Memory B cell (primary cell): Measurements from ENCODE around the gene DISC1.

Experiments used
- ATAC-seq: fragments of 150-1000 bp; cut with Tn5 transposase; 2 replicates; pipeline ENCODE4 v1.10.0; 2021; ENCODE audit warnings: low read depth, mild to moderate bottlenecking, moderate library complexity
- DNase-seq, 2 donors: peaks; one replicate each; pipeline ENCODE4 v3.0.0; 2022; ENCODE audit warnings: low spot score in 2 of 2
- H3K27ac Mint-ChIP-seq: one replicate; pipeline ENCODE4 v1.8.0; 2022; ENCODE audit warnings: mild to moderate bottlenecking, moderate library complexity, mixed read lengths
- H3K27me3 Mint-ChIP-seq: one replicate; pipeline ENCODE4 v1.8.0; 2022; ENCODE audit warnings: mixed read lengths
- H3K36me3 Mint-ChIP-seq: one replicate; pipeline ENCODE4 v1.8.0; 2022; ENCODE audit warnings: mild to moderate bottlenecking, mixed read lengths
- H3K4me1 Mint-ChIP-seq: one replicate; pipeline ENCODE4 v1.8.0; 2022; ENCODE audit warnings: mixed read lengths
- H3K4me3 Mint-ChIP-seq: one replicate; pipeline ENCODE4 v1.8.0; 2022; ENCODE audit warnings: mild to moderate bottlenecking, moderate library complexity, mixed read lengths
- H3K9me3 Mint-ChIP-seq: one replicate; pipeline ENCODE4 v1.8.0; 2022; ENCODE audit warnings: mixed read lengths

DISC1 gene

DNA sequence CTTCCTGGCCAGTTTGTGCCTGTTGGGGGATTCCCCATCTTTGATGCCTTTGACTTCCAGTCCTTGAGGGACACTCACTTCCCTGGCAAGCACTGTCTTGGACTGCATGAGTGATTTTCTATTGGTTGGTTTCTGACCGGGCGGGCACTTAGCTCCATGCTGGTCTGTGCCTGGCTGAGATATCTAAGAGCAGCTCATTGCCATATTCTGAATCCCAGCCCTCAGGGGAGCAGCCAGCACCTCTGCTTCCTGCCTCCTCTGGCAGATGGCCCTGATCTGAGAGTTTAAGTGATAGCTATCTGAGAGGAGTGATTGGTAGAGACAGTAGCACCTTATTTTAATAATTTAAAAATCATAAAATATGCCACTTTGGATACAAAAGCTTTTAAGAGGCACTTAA is 52.5 kb downstream of the DISC1 start:
- Mint-ChIP-seq H3K27ac (no peak overlapping the region), H3K4me1 (no peaks in the 10 kb centered on the region), H3K9me3 (no peaks in the 10 kb centered on the region), H3K4me3 (no peak overlapping the region), H3K27me3 (peaks cover 8% of the 10 kb centered on the region), H3K36me3 (peaks cover 11% of the 10 kb centered on the region)
- ATAC-seq (no peak), DNase-seq (no peak)

DNA sequence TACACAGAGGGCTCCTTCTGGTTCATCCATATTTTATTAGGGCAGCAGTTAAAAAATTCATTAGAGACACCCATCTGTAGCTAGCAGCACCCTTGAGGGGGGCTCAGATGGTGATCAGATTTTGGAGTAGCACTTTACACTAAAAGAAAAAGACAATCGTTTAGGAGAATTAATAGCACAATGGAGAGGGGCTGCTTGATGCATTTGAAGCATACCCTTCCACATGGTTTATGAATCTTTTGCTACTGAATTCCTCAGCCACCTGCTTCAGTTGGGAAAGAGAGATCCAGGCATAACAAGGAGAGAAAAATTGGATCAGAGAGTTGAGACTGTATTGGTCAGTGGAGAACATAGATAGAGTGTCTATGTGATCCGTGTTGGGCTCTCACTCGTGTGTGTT is 54.4 kb downstream of the DISC1 start:
- peaks cover 8% of the 10 kb centered on the region for H3K27me3 Mint-ChIP-seq
- peaks cover 10% of the 10 kb centered on the region for H3K36me3 Mint-ChIP-seq
- no peak overlapping the region for H3K4me3 Mint-ChIP-seq
- H3K9me3 Mint-ChIP-seq, result no peaks in the 10 kb centered on the region
- no peaks in the 10 kb centered on the region for H3K4me1 Mint-ChIP-seq
- no peak for ATAC-seq
- no peak overlapping the region for H3K27ac Mint-ChIP-seq
- no peak for DNase-seq

DNA sequence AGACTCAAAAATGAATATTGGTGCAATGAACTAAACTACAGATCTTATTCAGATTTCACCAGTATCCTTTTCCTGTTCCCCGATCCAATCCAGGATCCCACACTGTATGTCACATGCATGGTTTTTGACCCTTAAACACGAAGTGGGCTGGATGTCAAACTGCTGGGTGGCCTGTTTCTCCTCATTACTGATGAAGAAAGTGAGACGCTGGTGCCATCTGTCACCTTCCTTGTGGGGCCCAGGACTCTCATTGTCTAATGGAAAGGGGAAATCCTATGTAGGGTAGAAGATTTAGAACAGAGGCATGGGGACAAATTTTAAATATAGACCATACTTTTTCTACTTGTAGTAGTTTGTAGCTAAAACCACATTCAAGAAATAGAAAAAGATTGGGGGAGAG is 56.2 kb downstream of the DISC1 start:
- Mint-ChIP-seq H3K4me3 (no peak overlapping the region), H3K4me1 (no peaks in the 10 kb centered on the region), H3K27ac (no peak overlapping the region), H3K36me3 (peaks cover 15% of the 10 kb centered on the region), H3K27me3 (peaks cover 8% of the 10 kb centered on the region), H3K9me3 (peaks cover 4% of the 10 kb centered on the region)
- DNase-seq, result no peak
- ATAC-seq, result no peak

DNA sequence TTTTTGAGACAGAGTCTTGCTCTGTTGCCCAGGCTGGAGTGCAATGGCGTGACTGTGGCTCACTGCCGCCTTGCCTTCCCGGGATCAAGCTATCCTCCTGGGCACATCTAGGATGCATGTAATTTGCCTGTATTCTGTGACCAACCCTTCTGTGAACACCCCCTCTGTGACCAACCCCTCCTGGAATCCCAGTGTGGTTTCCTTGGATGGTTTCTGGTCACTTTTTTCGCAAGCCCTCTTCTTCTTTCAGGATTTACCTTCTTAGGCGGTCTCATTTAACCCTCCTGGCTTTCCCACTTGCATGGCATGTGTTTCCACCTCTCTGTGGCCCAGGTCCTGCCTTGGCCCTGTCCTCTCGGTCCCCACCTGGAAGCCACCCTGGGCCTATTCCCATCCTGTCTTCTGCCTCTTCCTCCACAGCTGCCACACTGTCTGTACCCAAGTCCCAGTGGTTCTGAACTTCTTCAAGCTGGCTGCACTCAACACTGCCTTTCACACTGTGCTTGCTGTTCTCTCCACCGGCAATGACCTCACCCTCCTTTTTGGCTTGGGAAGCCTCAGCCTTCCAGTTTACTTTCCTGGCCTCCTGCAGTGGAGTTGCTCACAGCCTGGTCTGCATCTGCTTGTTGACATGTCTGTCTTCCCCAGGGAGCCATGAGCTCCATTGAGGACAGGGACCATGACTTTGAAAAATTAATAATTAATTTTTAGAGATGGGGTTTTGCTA is 57.0 kb downstream of the DISC1 start:
- Mint-ChIP-seq H3K27ac (no peak overlapping the region), H3K4me3 (no peak overlapping the region), H3K36me3 (peaks cover 10% of the 10 kb centered on the region), H3K27me3 (peaks cover 4% of the 10 kb centered on the region), H3K9me3 (peaks cover 4% of the 10 kb centered on the region), H3K4me1 (no peaks in the 10 kb centered on the region)
- ATAC-seq (no peak), DNase-seq (no peak)

DNA sequence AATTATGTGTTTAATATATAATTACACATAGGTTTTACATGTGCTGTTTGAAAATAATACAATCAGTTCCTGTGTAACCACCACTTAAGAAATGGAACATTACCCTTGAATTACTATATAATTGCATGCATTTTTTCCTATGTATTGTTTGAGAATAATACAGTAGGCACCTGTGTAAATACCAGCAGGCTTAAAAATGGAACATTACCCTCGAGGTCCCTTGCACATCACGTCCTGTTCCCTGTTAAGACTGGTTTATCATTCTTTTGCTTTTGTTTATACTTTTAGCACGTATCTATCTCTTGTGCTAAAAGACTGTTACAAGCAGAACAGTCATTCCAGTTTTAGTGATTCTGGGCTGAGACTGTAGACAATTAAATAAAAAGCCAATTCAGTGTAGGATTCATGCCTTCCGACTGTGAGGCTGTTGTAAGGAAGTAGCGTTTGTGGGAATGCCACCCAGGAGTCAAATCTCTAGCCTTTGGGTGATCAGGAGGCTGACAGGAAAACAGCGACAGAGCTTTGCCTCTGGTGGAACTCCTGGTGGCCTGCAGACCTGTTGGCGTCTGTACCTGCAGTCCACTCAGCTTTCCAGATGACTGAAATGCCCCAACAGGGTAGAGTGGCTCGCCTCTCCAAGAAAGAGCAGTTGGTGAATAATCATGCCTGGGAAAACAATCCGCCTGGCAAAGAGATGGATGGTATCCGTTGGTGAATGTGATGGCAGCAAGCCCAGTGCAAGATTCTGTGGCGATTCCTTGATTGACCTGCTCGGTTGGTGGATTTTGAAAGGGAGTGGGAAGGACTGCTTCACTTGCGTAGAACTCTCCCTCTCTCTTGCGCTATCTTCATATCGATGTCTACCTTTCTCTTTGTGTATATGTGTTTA is 58.0 kb downstream of the DISC1 start:
- H3K9me3 Mint-ChIP-seq, result peaks cover 4% of the 10 kb centered on the region
- no peak for ATAC-seq
- peaks cover under 1% of the 10 kb centered on the region for H3K4me1 Mint-ChIP-seq
- H3K36me3 Mint-ChIP-seq, result peaks cover 10% of the 10 kb centered on the region
- no peak for DNase-seq
- peaks cover 4% of the 10 kb centered on the region for H3K27me3 Mint-ChIP-seq
- H3K4me3 Mint-ChIP-seq, result no peak overlapping the region
- no peak overlapping the region for H3K27ac Mint-ChIP-seq

DNA sequence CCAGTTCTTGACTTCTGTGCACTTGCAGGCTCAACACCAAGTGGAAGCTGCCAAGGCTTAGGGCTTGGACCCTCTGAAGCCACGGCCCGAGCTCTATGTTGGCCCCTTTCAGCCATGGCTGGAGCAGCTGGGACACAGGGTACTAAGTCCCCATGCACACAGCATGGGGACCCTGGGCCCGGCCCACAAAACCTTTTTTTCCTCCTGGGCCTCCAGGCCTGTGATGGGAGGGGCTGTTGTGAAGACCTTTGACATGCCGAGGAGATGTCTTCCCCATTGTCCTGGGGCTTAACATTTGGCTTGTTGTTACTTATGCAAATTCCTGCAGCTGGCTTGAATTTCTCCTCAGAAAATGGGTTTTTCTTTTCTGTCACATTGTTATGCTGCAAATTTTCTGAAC is 59.8 kb downstream of the DISC1 start:
- Mint-ChIP-seq H3K9me3 (peaks cover 4% of the 10 kb centered on the region), H3K36me3 (peaks cover 10% of the 10 kb centered on the region), H3K27me3 (peaks cover 4% of the 10 kb centered on the region), H3K4me1 (peaks cover 9% of the 10 kb centered on the region), H3K4me3 (no peak overlapping the region), H3K27ac (no peak overlapping the region)
- DNase-seq (no peak), ATAC-seq (no peak)

DNA sequence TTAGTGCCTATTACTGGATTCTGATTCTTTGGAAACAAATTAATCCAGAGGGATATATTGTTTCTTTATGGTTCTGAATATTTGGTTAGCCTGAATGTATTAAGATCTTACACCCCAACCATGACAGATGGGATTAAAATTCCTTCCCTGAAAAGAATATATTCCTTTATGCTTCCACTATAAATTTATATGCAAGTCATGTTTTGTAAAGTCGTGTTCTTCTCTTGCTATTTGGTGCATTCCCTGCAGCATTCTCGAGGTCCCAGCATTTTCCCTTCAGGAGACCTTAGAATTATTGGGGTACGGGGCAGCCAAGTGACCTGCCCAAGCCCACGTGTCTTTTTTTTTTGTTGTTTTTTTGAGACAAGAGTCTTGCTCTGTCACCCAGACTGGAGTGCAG is 62.4 kb downstream of the DISC1 start:
- no peak for ATAC-seq

DNA sequence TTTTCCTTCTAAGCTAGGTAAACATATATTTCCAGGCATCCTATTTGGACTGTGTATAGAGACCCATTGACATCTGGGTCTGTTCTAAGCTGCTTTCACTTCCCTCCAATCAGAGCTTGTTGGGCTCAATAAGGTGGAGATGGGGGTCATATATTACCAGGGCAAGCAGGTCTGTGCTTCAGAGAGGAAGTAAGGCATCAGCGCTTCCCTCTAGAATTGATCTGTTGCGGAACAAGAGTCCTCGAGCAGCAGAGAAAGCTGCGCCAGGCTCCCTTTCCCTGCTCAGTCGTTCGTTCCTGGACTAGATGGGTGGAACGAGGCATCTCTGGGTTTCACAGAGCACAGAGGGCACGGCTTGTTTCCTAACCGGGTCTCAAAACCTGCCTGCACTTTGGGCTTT is 63.5 kb downstream of the DISC1 start:
- ATAC-seq, result peak; percentile 99
- H3K9me3 Mint-ChIP-seq, result peaks cover 4% of the 10 kb centered on the region
- peak in 1 of 2 donors; percentile 17 for DNase-seq
- H3K4me1 Mint-ChIP-seq, result peaks cover 9% of the 10 kb centered on the region
- peak overlapping the region; percentile 25 for H3K4me3 Mint-ChIP-seq
- no peak overlapping the region for H3K27ac Mint-ChIP-seq
- H3K27me3 Mint-ChIP-seq, result no peaks in the 10 kb centered on the region
- peaks cover 6% of the 10 kb centered on the region for H3K36me3 Mint-ChIP-seq

More for the DNA sequence above, 62.4 kb downstream of the DISC1 start:
- H3K4me3 Mint-ChIP-seq, result no peak overlapping the region
- no peak for DNase-seq
- no peak overlapping the region for H3K27ac Mint-ChIP-seq
- peaks cover 4% of the 10 kb centered on the region for H3K9me3 Mint-ChIP-seq
- peaks cover 9% of the 10 kb centered on the region for H3K4me1 Mint-ChIP-seq
- H3K36me3 Mint-ChIP-seq, result peaks cover 6% of the 10 kb centered on the region
- H3K27me3 Mint-ChIP-seq, result no peaks in the 10 kb centered on the region

DNA sequence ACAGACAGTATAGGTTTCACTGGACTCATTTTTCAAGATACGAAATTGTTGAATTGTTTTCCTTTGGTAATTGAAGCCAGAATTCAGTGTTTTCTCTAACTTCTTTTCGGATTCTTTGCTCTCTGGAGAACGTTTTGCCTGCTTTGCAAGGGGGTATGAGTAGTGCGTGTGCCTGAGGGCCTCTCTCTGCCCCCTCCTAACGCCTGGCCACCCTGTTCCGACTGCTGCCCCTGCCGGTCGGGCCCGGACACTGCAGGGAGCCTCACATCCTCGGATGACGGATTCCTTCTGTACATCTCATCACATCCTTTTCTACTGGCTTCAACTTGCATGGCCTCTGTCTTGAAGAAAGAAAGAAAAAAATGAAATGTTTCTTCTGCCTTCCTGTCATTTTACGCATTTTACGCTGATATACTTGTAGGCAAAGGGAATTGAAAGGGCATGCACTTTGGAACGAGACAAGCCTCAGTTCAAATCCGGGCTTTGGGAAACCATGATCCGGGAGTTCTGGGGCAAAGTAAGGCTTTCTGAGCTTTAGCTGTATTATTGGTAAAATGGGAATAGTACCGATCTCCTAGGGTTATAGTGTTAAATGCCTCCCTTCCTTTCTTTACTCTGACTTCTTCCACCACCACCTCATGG is 65.1 kb downstream of the DISC1 start:
- no peak overlapping the region for H3K4me3 Mint-ChIP-seq
- peaks cover 11% of the 10 kb centered on the region for H3K36me3 Mint-ChIP-seq
- peaks cover 9% of the 10 kb centered on the region for H3K4me1 Mint-ChIP-seq
- no peak for DNase-seq
- H3K27ac Mint-ChIP-seq, result no peak overlapping the region
- H3K9me3 Mint-ChIP-seq, result peaks cover 3% of the 10 kb centered on the region
- H3K27me3 Mint-ChIP-seq, result peaks cover 2% of the 10 kb centered on the region
- no peak for ATAC-seq

DNA sequence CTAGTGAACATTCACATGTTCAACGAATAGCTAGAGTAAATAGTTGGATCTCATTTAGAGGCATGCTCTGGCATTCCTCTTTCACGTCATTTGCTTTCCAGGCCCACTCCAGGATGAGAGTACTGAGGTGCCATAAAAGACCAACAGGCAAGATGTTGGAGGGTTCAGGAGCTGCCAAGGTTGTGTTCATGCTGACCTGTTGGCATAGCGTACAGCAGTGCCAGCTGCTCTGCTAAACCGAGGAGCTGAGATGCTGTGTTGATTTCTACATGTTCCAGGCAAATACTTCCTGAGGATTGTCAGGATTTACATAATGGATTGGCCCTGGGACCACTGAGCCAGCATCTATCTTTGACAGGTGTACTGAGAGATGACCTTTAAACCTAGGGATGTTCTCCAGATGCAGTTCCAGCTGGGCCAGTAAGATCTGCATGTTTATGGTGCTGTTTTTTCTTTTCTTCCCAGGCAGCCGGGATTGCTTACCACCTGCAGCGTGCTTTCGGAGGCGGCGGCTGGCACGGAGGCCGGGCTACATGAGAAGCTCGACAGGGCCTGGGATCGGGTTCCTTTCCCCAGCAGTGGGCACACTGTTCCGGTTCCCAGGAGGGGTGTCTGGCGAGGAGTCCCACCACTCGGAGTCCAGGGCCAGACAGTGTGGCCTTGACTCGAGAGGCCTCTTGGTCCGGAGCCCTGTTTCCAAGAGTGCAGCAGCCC is 66.9 kb downstream of the DISC1 start:
- Mint-ChIP-seq H3K9me3 (no peaks in the 10 kb centered on the region), H3K36me3 (peaks cover 9% of the 10 kb centered on the region), H3K4me1 (peaks cover 9% of the 10 kb centered on the region), H3K27ac (no peak overlapping the region), H3K4me3 (no peak overlapping the region), H3K27me3 (peaks cover 2% of the 10 kb centered on the region)
- ATAC-seq (no peak), DNase-seq (no peak)

DNA sequence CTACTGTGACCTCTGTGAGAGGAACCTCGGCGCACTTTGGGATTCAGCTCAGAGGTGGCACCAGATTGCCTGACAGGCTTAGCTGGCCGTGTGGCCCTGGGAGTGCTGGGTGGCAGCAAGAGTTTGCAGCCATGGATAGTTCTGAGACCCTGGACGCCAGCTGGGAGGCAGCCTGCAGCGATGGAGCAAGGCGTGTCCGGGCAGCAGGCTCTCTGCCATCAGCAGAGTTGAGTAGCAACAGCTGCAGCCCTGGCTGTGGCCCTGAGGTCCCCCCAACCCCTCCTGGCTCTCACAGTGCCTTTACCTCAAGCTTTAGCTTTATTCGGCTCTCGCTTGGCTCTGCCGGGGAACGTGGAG is 67.5 kb downstream of the DISC1 start:
- H3K9me3 Mint-ChIP-seq, result no peaks in the 10 kb centered on the region
- peaks cover 9% of the 10 kb centered on the region for H3K36me3 Mint-ChIP-seq
- ATAC-seq (no peak), DNase-seq (no peak)
- peaks cover 9% of the 10 kb centered on the region for H3K4me1 Mint-ChIP-seq
- H3K27me3 Mint-ChIP-seq, result peaks cover 2% of the 10 kb centered on the region
- no peak overlapping the region for H3K27ac Mint-ChIP-seq
- no peak overlapping the region for H3K4me3 Mint-ChIP-seq

DNA sequence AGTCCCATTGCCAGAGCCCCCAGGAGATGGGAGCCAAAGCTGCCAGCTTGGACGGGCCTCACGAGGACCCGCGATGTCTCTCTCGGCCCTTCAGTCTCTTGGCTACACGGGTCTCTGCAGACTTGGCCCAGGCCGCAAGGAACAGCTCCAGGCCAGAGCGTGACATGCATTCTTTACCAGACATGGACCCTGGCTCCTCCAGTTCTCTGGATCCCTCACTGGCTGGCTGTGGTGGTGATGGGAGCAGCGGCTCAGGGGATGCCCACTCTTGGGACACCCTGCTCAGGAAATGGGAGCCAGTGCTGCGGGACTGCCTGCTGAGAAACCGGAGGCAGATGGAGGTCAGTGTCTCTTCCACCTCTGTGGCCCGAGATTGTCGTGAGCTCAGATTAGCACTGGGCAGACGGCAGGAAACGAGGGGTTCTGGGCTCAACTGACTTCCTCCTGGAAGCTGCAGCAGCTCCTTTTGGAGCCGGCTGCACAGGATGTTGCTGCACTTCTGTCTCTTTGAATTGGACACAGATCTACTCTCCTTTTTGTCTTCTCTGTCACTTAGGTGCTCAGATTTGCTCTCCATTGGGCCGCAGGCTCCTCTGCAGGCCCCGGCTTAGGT is 68.0 kb downstream of the DISC1 start:
- Mint-ChIP-seq H3K4me3 (no peak overlapping the region), H3K4me1 (peaks cover 11% of the 10 kb centered on the region), H3K27me3 (peaks cover 2% of the 10 kb centered on the region), H3K36me3 (peaks cover 9% of the 10 kb centered on the region), H3K9me3 (no peaks in the 10 kb centered on the region), H3K27ac (no peak overlapping the region)
- DNase-seq, result no peak
- ATAC-seq, result no peak

DNA sequence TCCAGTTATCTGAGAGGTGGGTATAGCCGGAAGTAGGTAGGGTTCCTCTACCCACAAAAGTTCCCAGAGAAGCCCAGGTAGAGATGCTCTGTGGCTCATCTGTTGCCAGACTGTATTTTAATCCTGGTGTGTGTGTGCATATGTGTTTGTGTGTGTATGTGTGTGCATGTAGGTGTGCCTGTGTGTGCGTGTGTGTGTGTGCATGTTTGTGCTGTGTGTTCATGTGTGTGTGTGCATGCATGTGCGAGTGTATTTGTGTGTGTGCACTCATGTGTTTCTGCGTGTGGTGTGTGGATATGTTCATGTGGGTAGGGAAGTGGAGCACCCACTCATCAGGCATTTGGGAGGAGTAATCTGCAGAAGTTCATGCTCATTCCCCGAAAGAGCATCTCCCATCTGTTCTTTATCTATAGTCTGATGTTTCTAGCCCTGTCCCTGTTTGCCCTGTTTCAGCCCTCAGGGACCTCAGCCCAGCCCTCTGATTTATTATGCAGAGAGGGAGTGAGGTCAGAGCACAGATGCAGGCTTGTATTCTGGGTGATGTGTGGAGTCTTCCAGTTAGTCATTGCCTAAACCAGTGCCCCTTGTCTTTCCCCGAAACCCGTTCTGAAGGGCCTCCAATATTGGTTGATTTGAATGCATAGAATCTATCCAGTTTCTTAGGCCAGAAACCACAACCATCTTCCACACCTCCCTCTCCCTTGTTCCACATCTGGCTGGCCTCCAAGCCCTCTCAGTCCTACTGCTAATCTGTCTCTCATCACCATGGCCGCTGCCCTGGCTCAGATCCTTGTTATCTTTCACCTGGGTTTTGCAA is 69.1 kb downstream of the DISC1 start:
- Mint-ChIP-seq H3K27me3 (peaks cover 2% of the 10 kb centered on the region), H3K36me3 (peaks cover 11% of the 10 kb centered on the region), H3K4me3 (no peak overlapping the region), H3K4me1 (peaks cover 10% of the 10 kb centered on the region), H3K27ac (no peak overlapping the region), H3K9me3 (peaks cover 1% of the 10 kb centered on the region)
- ATAC-seq, result no peak
- no peak for DNase-seq
